Measurements from ENCODE around the gene GTPBP8.
A peak's percentile ranks its signal among the peaks of the same experiment; 100 is the strongest.
"Not testable (repeated sequence)": the region's sequence is repeated elsewhere in the genome, so short reads cannot be mapped to it uniquely, and the experiment has no call there.

Gene GTPBP8

GRCh38 chr3:113002037-113002436 lies 11.3 kb downstream of the GTPBP8 start:
- no peak for DNase-seq

GRCh38 chr3:113002679-113003078 lies 11.9 kb downstream of the GTPBP8 start:
- no peak for DNase-seq

GRCh38 chr3:113005611-113006010 lies 14.8 kb downstream of the GTPBP8 start:
- no peak for DNase-seq

GRCh38 chr3:113006359-113007056 lies 15.7 kb downstream of the GTPBP8 start:
- DNase-seq: no peak

- no peak for DNase-seq
Measured at GRCh38 chr3:113008117-113008516, 17.3 kb downstream of the GTPBP8 start.

- DNase-seq: no peak
Measured at GRCh38 chr3:113013593-113013992, 22.8 kb downstream of the GTPBP8 start.

- DNase-seq: no peak
Measured at GRCh38 chr3:113018536-113019181, 27.9 kb downstream of the GTPBP8 start.

GRCh38 chr3:113019182-113020137 lies 28.7 kb downstream of the GTPBP8 start:
- peak; percentile 95 for DNase-seq

GRCh38 chr3:113021471-113021870 lies 30.7 kb downstream of the GTPBP8 start:
- DNase-seq: no peak

GRCh38 chr3:113034011-113034410 lies 43.2 kb downstream of the GTPBP8 start:
- DNase-seq: no peak

GRCh38 chr3:113035387-113035982 lies 44.7 kb downstream of the GTPBP8 start:
- peak; percentile 65 for DNase-seq

GRCh38 chr3:113038328-113038727 lies 47.5 kb downstream of the GTPBP8 start:
- no peak for DNase-seq

- DNase-seq: no peak
Measured at GRCh38 chr3:113039546-113039945, 48.8 kb downstream of the GTPBP8 start.

- DNase-seq: no peak
Measured at GRCh38 chr3:113040231-113040630, 49.4 kb downstream of the GTPBP8 start.

- DNase-seq: no peak
Measured at GRCh38 chr3:113043686-113044085, 52.9 kb downstream of the GTPBP8 start.

- not testable (repeated sequence) for DNase-seq
Measured at GRCh38 chr3:113046186-113046965, 55.6 kb downstream of the GTPBP8 start.

GRCh38 chr3:113051302-113051711 lies 60.5 kb downstream of the GTPBP8 start:
- peak; percentile 80 for DNase-seq
